WTC11 (cell line): Measurements from ENCODE around the gene GGN. TPM values are rescaled to one million over a fixed set of nuclear protein-coding genes. Genes with fewer than 3 reads are reported as not detected.

Experiments used
- ATF2 ChIP-seq: sonication (generic); formaldehyde crosslinking; IDR thresholded peaks from 2 replicates; pipeline ENCODE4 v1.8.1; 2022; ENCODE audit warnings: low read depth, missing genetic modification reagents, borderline replicate concordance
- ATF6 ChIP-seq: sonication (generic); formaldehyde crosslinking; IDR thresholded peaks from 2 replicates; pipeline ENCODE4 v1.8.1; 2023; ENCODE audit warnings: mild to moderate bottlenecking, missing genetic modification reagents
- CREM ChIP-seq: sonication (generic); formaldehyde crosslinking; IDR thresholded peaks from 2 replicates; pipeline ENCODE4 v1.8.1; 2022; ENCODE audit warnings: mild to moderate bottlenecking, missing genetic modification reagents, moderate library complexity
- ELF4 ChIP-seq: sonication (generic); formaldehyde crosslinking; IDR thresholded peaks from 2 replicates; pipeline ENCODE4 v1.8.1; 2022; ENCODE audit warnings: low read depth, mild to moderate bottlenecking, moderate library complexity, missing genetic modification reagents
- FOXJ3 ChIP-seq: sonication (generic); formaldehyde crosslinking; IDR thresholded peaks from 2 replicates; pipeline ENCODE4 v1.9.0; 2021; ENCODE audit warnings: missing genetic modification reagents, mild to moderate bottlenecking, borderline replicate concordance
- FOXP1 ChIP-seq: sonication (generic); formaldehyde crosslinking; IDR thresholded peaks from 2 replicates; pipeline ENCODE4 v1.8.0; 2022; ENCODE audit warnings: missing genetic modification reagents, mild to moderate bottlenecking, moderate library complexity, borderline replicate concordance
- GABPB1 ChIP-seq: sonication (generic); formaldehyde crosslinking; IDR thresholded peaks from 2 replicates; pipeline ENCODE4 v1.8.1; 2023; ENCODE audit warnings: mild to moderate bottlenecking, missing genetic modification reagents
- GRHL2 ChIP-seq: fragments of 250-450 bp; sonication (Bioruptor Pico); IDR thresholded peaks from 2 replicates; pipeline ENCODE4 v1.8.0; 2022; ENCODE audit warnings: mild to moderate bottlenecking, moderate library complexity; ENCODE audit not compliant: insufficient replicate concordance, severe bottlenecking
- HMGA2 ChIP-seq: fragments of 250-450 bp; sonication (Bioruptor Pico); IDR thresholded peaks from 2 replicates; pipeline ENCODE4 v1.4.0; 2021; ENCODE audit warnings: mild to moderate bottlenecking, moderate library complexity
- HMGXB4 ChIP-seq: sonication (generic); formaldehyde crosslinking; IDR thresholded peaks from 2 replicates; pipeline ENCODE4 v1.8.1; 2023; ENCODE audit warnings: mild to moderate bottlenecking, moderate library complexity, missing genetic modification reagents
- KAT7 ChIP-seq: sonication (generic); formaldehyde crosslinking; IDR thresholded peaks from 2 replicates; pipeline ENCODE4 v1.8.1; 2023; ENCODE audit warnings: missing genetic modification reagents, mild to moderate bottlenecking, borderline replicate concordance
- MXD4 ChIP-seq: fragments of 250-450 bp; sonication (Bioruptor Pico); IDR thresholded peaks from 2 replicates; pipeline ENCODE4 v1.8.0; 2021; ENCODE audit warnings: mild to moderate bottlenecking, moderate library complexity, borderline replicate concordance
- MYBL2 ChIP-seq: sonication (generic); formaldehyde crosslinking; IDR thresholded peaks from 2 replicates; pipeline ENCODE4 v1.8.1; 2023; ENCODE audit warnings: mild to moderate bottlenecking, moderate library complexity, missing genetic modification reagents
- NR3C1 ChIP-seq: sonication (generic); formaldehyde crosslinking; conservative IDR thresholded peaks from 2 replicates; pipeline ENCODE4 v1.8.1; 2023; ENCODE audit warnings: low read depth, mild to moderate bottlenecking, missing genetic modification reagents
- PRRX2 ChIP-seq: fragments of 250-450 bp; sonication (Bioruptor Pico); IDR thresholded peaks from 2 replicates; pipeline ENCODE4 v1.8.0; 2021; ENCODE audit warnings: mild to moderate bottlenecking
- SMAD4 ChIP-seq: sonication (generic); formaldehyde crosslinking; IDR thresholded peaks from 2 replicates; pipeline ENCODE4 v1.8.0; 2022; ENCODE audit warnings: mild to moderate bottlenecking, missing genetic modification reagents
- SP1 ChIP-seq: sonication (generic); formaldehyde crosslinking; conservative IDR thresholded peaks from 2 replicates; pipeline ENCODE4 v1.8.1; 2022; ENCODE audit warnings: missing genetic modification reagents
- TCF7 ChIP-seq: sonication (generic); formaldehyde crosslinking; IDR thresholded peaks from 2 replicates; pipeline ENCODE4 v1.8.0; 2022; ENCODE audit warnings: mild to moderate bottlenecking, low read depth, missing genetic modification reagents, moderate library complexity
- ZNF121 ChIP-seq: sonication (generic); formaldehyde crosslinking; IDR thresholded peaks from 2 replicates; pipeline ENCODE4 v1.8.0; 2023; ENCODE audit warnings: missing genetic modification reagents
- ZNF138 ChIP-seq: sonication (generic); formaldehyde crosslinking; conservative IDR thresholded peaks from 2 replicates; pipeline ENCODE4 v1.8.1; 2022; ENCODE audit warnings: mild to moderate bottlenecking, moderate library complexity, missing genetic modification reagents
- ZNF281 ChIP-seq: sonication (generic); formaldehyde crosslinking; IDR thresholded peaks from 2 replicates; pipeline ENCODE4 v1.8.0; 2023; ENCODE audit warnings: mild to moderate bottlenecking, missing genetic modification reagents
- ZNF396 ChIP-seq: fragments of 250-450 bp; sonication (Bioruptor Pico); IDR thresholded peaks from 2 replicates; pipeline ENCODE4 v1.8.0; 2021; ENCODE audit warnings: mild to moderate bottlenecking, moderate library complexity, borderline replicate concordance
- ZNF416 ChIP-seq: fragments of 250-450 bp; sonication (Bioruptor Pico); IDR thresholded peaks from 2 replicates; pipeline ENCODE4 v1.9.0; 2021; ENCODE audit warnings: mild to moderate bottlenecking, inconsistent platforms
- ZNF512 ChIP-seq: sonication (generic); formaldehyde crosslinking; IDR thresholded peaks from 2 replicates; pipeline ENCODE4 v1.8.1; 2022; ENCODE audit warnings: missing genetic modification reagents, borderline replicate concordance
- total RNA-seq: library from RNA; stranded (reverse); gene quantifications from 3 replicates; pipeline ENCODE4 v1.2.3, GENCODE V29; 2021
- TF ChIP-seq, protein P1 (sequence below): sonication (generic); formaldehyde crosslinking; IDR thresholded peaks from 2 replicates; pipeline ENCODE4 v1.8.1; 2022; ENCODE audit warnings: low read depth, mild to moderate bottlenecking, moderate library complexity, missing genetic modification reagents, borderline replicate concordance
- TF ChIP-seq, protein P2 (sequence below): sonication (generic); formaldehyde crosslinking; IDR thresholded peaks from 2 replicates; pipeline ENCODE4 v1.8.1; 2022; ENCODE audit warnings: mild to moderate bottlenecking, moderate library complexity, missing genetic modification reagents
- TF ChIP-seq, protein P3 (sequence below): sonication (generic); formaldehyde crosslinking; conservative IDR thresholded peaks from 2 replicates; pipeline ENCODE4 v1.8.1; 2022; ENCODE audit warnings: mild to moderate bottlenecking, missing genetic modification reagents

Gene GGN
- total RNA-seq, 1 experiment from 2014 or later, result 2.4 TPM

- TF ChIP-seq ELF4, result no peak
- TF ChIP-seq SMAD4, result no peak
- TF ChIP-seq CREM (CRISPR knock-in tag), result no peak
- TF ChIP-seq ZNF281 (CRISPR knock-in tag), result no peak
- peak; percentile 59; the same call in 1 of the 2 replicates for TF ChIP-seq MYBL2 (CRISPR knock-in tag)
- TF ChIP-seq GABPB1 (CRISPR knock-in tag), result no peak
- no peak for TF ChIP-seq ZNF121 (CRISPR knock-in tag)
- no peak for TF ChIP-seq PRRX2 (CRISPR knock-in tag)
- no peak for TF ChIP-seq ATF2
- TF ChIP-seq ZNF138 (CRISPR knock-in tag), result no peak
- TF ChIP-seq ZNF512 (CRISPR knock-in tag), result no peak
- no peak for TF ChIP-seq FOXJ3 (CRISPR knock-in tag)
- no peak for TF ChIP-seq KAT7 (CRISPR knock-in tag)
- no peak for TF ChIP-seq NR3C1 (CRISPR knock-in tag)
- no peak for TF ChIP-seq HMGA2 (CRISPR knock-in tag)
- TF ChIP-seq FOXP1, result peak; percentile 62; the same call in 1 of the 2 replicates
- peak; percentile 35 for TF ChIP-seq SP1 (CRISPR knock-in tag)
- TF ChIP-seq, protein P1, sequence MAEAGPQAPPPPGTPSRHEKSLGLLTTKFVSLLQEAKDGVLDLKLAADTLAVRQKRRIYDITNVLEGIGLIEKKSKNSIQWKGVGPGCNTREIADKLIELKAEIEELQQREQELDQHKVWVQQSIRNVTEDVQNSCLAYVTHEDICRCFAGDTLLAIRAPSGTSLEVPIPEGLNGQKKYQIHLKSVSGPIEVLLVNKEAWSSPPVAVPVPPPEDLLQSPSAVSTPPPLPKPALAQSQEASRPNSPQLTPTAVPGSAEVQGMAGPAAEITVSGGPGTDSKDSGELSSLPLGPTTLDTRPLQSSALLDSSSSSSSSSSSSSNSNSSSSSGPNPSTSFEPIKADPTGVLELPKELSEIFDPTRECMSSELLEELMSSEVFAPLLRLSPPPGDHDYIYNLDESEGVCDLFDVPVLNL (CRISPR knock-in tag), result no peak
- TF ChIP-seq, protein P2, sequence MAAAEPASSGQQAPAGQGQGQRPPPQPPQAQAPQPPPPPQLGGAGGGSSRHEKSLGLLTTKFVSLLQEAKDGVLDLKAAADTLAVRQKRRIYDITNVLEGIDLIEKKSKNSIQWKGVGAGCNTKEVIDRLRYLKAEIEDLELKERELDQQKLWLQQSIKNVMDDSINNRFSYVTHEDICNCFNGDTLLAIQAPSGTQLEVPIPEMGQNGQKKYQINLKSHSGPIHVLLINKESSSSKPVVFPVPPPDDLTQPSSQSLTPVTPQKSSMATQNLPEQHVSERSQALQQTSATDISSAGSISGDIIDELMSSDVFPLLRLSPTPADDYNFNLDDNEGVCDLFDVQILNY (CRISPR knock-in tag), result peak; percentile 48; the same call in 1 of the 2 replicates
- no peak for TF ChIP-seq MXD4 (CRISPR knock-in tag)
- TF ChIP-seq HMGXB4 (CRISPR knock-in tag), result no peak
- no peak for TF ChIP-seq ZNF416
- TF ChIP-seq, protein P3, sequence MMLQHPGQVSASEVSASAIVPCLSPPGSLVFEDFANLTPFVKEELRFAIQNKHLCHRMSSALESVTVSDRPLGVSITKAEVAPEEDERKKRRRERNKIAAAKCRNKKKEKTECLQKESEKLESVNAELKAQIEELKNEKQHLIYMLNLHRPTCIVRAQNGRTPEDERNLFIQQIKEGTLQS, result no peak
- no peak for TF ChIP-seq GRHL2 (CRISPR knock-in tag)
- no peak for TF ChIP-seq ATF6
- TF ChIP-seq TCF7, result no peak
- TF ChIP-seq ZNF396 (CRISPR knock-in tag), result no peak
Observed at GRCh38 chr19:38362076-38362945, 25.5 kb downstream of the GGN start (continued).
